Astrocyte (in vitro differentiated cells and primary cell): Measurements from ENCODE around the gene AP5Z1. TPM values are rescaled to one million over a fixed set of nuclear protein-coding genes. Genes with fewer than 3 reads are reported as not detected.

Experiments
- DNase-seq: peaks from one replicate; pipeline ENCODE4 v3.0.0-alpha.2; 2010; ENCODE audit warnings: low read depth
- FAIRE-seq: peaks from 2 replicates; lab custom pipeline; 2011; peaks lifted over from hg19 to GRCh38; lab: Jason Lieb, UNC
- H2AFZ ChIP-seq: 2 replicates; pipeline ENCODE4 v1.6.0; 2012; ENCODE audit warnings: low read depth, low read length, inconsistent platforms
- H3K27ac ChIP-seq: 2 replicates; pipeline ENCODE4 v1.5.1; 2011; ENCODE audit warnings: low read depth, low read length, inconsistent platforms
- H3K27me3 ChIP-seq: 2 replicates; pipeline ENCODE4 v1.6.0; 2011; ENCODE audit warnings: low read length, inconsistent platforms; ENCODE audit not compliant: insufficient read depth
- H3K36me3 ChIP-seq: 2 replicates; pipeline ENCODE4 v1.5.1; 2011; ENCODE audit warnings: low read length, inconsistent platforms; ENCODE audit not compliant: insufficient read depth
- H3K4me1 ChIP-seq: 2 replicates; pipeline ENCODE4 v1.5.1; 2011; ENCODE audit warnings: low read length, inconsistent platforms; ENCODE audit not compliant: insufficient read depth
- H3K4me2 ChIP-seq: 2 replicates; pipeline ENCODE4 v1.6.0; 2012; ENCODE audit warnings: low read length, inconsistent platforms
- H3K4me3 ChIP-seq: 2 replicates; pipeline ENCODE4 v1.5.1; 2011; ENCODE audit warnings: low read depth, mild to moderate bottlenecking, low read length, inconsistent platforms; ENCODE audit not compliant: insufficient read depth
- H3K79me2 ChIP-seq: 2 replicates; pipeline ENCODE4 v1.6.0; 2012; ENCODE audit warnings: mild to moderate bottlenecking, low read length, inconsistent platforms; ENCODE audit not compliant: insufficient read depth
- H3K9ac ChIP-seq: 2 replicates; pipeline ENCODE4 v1.6.0; 2012; ENCODE audit warnings: mild to moderate bottlenecking, low read length, inconsistent platforms
- H3K9me3 ChIP-seq: 2 replicates; pipeline ENCODE4 v1.5.1; 2012; ENCODE audit warnings: low read depth, mild to moderate bottlenecking, low read length, inconsistent platforms; ENCODE audit not compliant: insufficient read depth
- H4K20me1 ChIP-seq: 2 replicates; pipeline ENCODE4 v1.6.0; 2012; ENCODE audit warnings: low read length, inconsistent platforms; ENCODE audit not compliant: insufficient read depth
- H3K27ac Mint-ChIP-seq: one replicate; pipeline ENCODE4 v1.8.0; 2021; ENCODE audit warnings: mild to moderate bottlenecking, mixed read lengths; ENCODE audit not compliant: unreplicated experiment
- H3K27me3 Mint-ChIP-seq: one replicate; pipeline ENCODE4 v1.8.0; 2021; ENCODE audit warnings: low read depth, mixed read lengths; ENCODE audit not compliant: unreplicated experiment
- H3K36me3 Mint-ChIP-seq: one replicate; pipeline ENCODE4 v1.8.0; 2021; ENCODE audit warnings: low read depth, mixed read lengths; ENCODE audit not compliant: unreplicated experiment
- H3K4me1 Mint-ChIP-seq: one replicate; pipeline ENCODE4 v1.8.0; 2021; ENCODE audit warnings: low read depth, mixed read lengths; ENCODE audit not compliant: unreplicated experiment
- H3K4me3 Mint-ChIP-seq: one replicate; pipeline ENCODE4 v1.8.0; 2021; ENCODE audit warnings: mild to moderate bottlenecking, moderate library complexity, mixed read lengths; ENCODE audit not compliant: unreplicated experiment
- H3K9me3 Mint-ChIP-seq: one replicate; pipeline ENCODE4 v1.8.0; 2021; ENCODE audit warnings: mild to moderate bottlenecking, mixed read lengths; ENCODE audit not compliant: unreplicated experiment
- CTCF ChIP-seq: IDR thresholded peaks from 2 replicates; pipeline ENCODE4 v1.5.1; 2011; ENCODE audit warnings: low read depth, mild to moderate bottlenecking, inconsistent platforms, low read length, moderate library complexity; ENCODE audit not compliant: insufficient read depth
- EZH2 ChIP-seq: IDR thresholded peaks from 2 replicates; pipeline ENCODE4 v1.6.1; 2012; ENCODE audit warnings: mild to moderate bottlenecking, low read length, inconsistent platforms; ENCODE audit not compliant: insufficient read depth
- total RNA-seq: library from RNA; stranded (reverse); gene quantifications from 2 replicates; pipeline ENCODE4 v1.2.1, GENCODE V29; 2021

The AP5Z1 gene
- total RNA-seq, 1 donor from 2014 or later: 75.6 TPM

GRCh38 chr7:4789194-4790077 is 14.0 kb downstream of the AP5Z1 start:
- no peaks in the 10 kb centered on the region for H3K36me3 ChIP-seq
- peaks cover 8% of the 10 kb centered on the region for H4K20me1 ChIP-seq
- no peak overlapping the region for H3K9ac ChIP-seq
- H3K4me2 ChIP-seq: no peak overlapping the region
- FAIRE-seq: no peak
- DNase-seq: no peak
- peaks cover 8% of the 10 kb centered on the region for H3K4me1 ChIP-seq
- no peak overlapping the region for H3K27ac ChIP-seq
- no peak overlapping the region for H3K4me3 Mint-ChIP-seq
- no peaks in the 10 kb centered on the region for H3K9me3 ChIP-seq
- no peak overlapping the region for H3K4me3 ChIP-seq
- peaks cover 16% of the 10 kb centered on the region for H3K36me3 Mint-ChIP-seq
- no peaks in the 10 kb centered on the region for H3K9me3 Mint-ChIP-seq
- no peak overlapping the region for H3K27ac Mint-ChIP-seq
- peaks cover 8% of the 10 kb centered on the region for H3K4me1 Mint-ChIP-seq
- no peaks in the 10 kb centered on the region for H3K27me3 ChIP-seq
- no peaks in the 10 kb centered on the region for H3K27me3 Mint-ChIP-seq
- no peak overlapping the region for H2AFZ ChIP-seq
- TF ChIP-seq CTCF: no peak
- no peak for TF ChIP-seq EZH2
- no peaks in the 10 kb centered on the region for H3K79me2 ChIP-seq

DNA sequence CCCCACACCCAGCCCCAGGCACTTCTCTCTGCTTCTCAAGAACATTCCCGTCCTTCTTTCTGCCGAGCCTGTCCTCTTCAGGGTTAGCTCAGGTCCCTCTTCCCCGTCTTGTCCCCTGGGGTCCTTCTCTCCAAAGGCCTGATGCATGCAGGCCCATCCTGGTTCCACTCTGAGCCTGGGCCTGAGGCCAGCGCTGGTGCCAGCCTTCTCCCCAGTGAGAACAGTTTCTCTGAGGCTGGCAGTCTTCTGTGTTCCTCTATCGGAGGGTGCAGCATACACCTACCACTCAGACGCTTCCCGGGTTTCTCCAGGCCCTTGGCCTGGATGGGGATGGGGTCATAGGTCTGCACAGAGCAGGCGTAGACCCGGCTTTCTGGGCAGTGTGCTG is 14.6 kb downstream of the AP5Z1 start:
- H3K9me3 Mint-ChIP-seq: no peaks in the 10 kb centered on the region
- Histone ChIP-seq H3K79me2 (no peaks in the 10 kb centered on the region), H3K4me3 (no peak overlapping the region), H3K9me3 (no peaks in the 10 kb centered on the region), H3K4me1 (peaks cover 14% of the 10 kb centered on the region), H3K36me3 (no peaks in the 10 kb centered on the region), H3K9ac (no peak overlapping the region), H3K27me3 (no peaks in the 10 kb centered on the region), H2AFZ (no peak overlapping the region), H4K20me1 (peaks cover 8% of the 10 kb centered on the region), H3K4me2 (no peak overlapping the region), H3K27ac (no peak overlapping the region)
- H3K4me3 Mint-ChIP-seq: no peak overlapping the region
- DNase-seq (no peak), FAIRE-seq (no peak)
- H3K27ac Mint-ChIP-seq: no peak overlapping the region
- peaks cover 21% of the 10 kb centered on the region for H3K36me3 Mint-ChIP-seq
- H3K4me1 Mint-ChIP-seq: peaks cover 12% of the 10 kb centered on the region
- TF ChIP-seq CTCF (no peak), EZH2 (no peak)
- no peaks in the 10 kb centered on the region for H3K27me3 Mint-ChIP-seq

DNA sequence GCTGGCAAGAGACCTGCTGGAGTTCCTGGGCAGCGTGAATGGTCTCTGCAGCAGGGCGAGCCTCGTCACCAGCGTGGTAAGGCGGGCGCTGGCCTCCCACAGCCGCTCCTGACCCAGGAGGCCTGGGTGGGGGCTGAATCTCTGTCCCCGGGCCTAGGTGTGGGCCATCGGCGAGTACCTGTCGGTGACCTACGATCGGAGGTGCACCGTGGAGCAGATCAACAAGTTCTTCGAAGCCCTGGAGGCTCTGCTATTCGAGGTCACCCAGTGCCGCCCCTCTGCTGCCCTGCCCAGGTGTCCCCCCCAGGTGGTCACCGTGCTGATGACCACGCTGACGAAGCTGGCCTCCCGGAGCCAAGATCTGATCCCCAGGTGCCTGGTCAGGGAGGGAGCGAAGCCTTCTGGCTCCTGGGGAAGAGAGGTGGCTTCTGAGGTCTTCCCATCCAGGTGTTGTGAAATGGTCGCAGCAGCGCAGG is 15.1 kb downstream of the AP5Z1 start:
- FAIRE-seq: no peak
- H3K4me2 ChIP-seq: no peak overlapping the region

More for the DNA sequence above, 15.1 kb downstream of the AP5Z1 start:
- Mint-ChIP-seq H3K36me3 (peaks cover 21% of the 10 kb centered on the region), H3K27me3 (no peaks in the 10 kb centered on the region), H3K4me1 (peaks cover 12% of the 10 kb centered on the region), H3K27ac (no peak overlapping the region), H3K4me3 (no peak overlapping the region), H3K9me3 (no peaks in the 10 kb centered on the region)
- Histone ChIP-seq H3K36me3 (no peaks in the 10 kb centered on the region), H3K9me3 (no peaks in the 10 kb centered on the region), H3K4me1 (peaks cover 14% of the 10 kb centered on the region), H3K4me3 (no peak overlapping the region), H2AFZ (no peak overlapping the region), H3K27ac (no peak overlapping the region), H3K79me2 (no peaks in the 10 kb centered on the region), H4K20me1 (peaks cover 8% of the 10 kb centered on the region), H3K9ac (no peak overlapping the region), H3K27me3 (no peaks in the 10 kb centered on the region)
- DNase-seq: no peak
- no peak for TF ChIP-seq EZH2
- TF ChIP-seq CTCF: no peak
